ENCODE measurements around the gene ITPA. TPM values are rescaled to one million over a fixed set of nuclear protein-coding genes. Genes with fewer than 3 reads are reported as not detected.

ITPA gene
- total and polyA plus RNA-seq, 2 of the 13 experiments (the other 11 are each of a cell fraction or from before 2014, with no cell fraction given) = 60.1 to 103 TPM

GRCh38 chr20:3237958-3238615, 28.8 kb downstream of the ITPA start (continued):
- TF ChIP-seq HIC2 (CRISPR knock-in tag; IDR thresholded peaks at IDR 0.05; ENCODE audit: low read depth) = no peak
- TF ChIP-seq TP53 (CRISPR knock-in tag; conservative IDR thresholded peaks at IDR 0.05) = no peak
- no peak for TF ChIP-seq ZNF558 (CRISPR knock-in tag; IDR thresholded peaks at IDR 0.05; ENCODE audit: borderline replicate concordance)
- no peak for TF ChIP-seq ZNF609 (CRISPR knock-in tag; IDR thresholded peaks at IDR 0.05; ENCODE audit: borderline replicate concordance)
- TF ChIP-seq CAMTA2 (CRISPR knock-in tag; IDR thresholded peaks at IDR 0.05; ENCODE audit: borderline replicate concordance) = no peak
- TF ChIP-seq TGIF2 (CRISPR knock-in tag; IDR thresholded peaks at IDR 0.05) = no peak
- TF ChIP-seq HMGA1 (CRISPR knock-in tag; conservative IDR thresholded peaks at IDR 0.05) = no peak
- no peak for TF ChIP-seq ZNF3 (CRISPR knock-in tag; IDR thresholded peaks at IDR 0.05)
- no peak for TF ChIP-seq SRSF4 (IDR thresholded peaks at IDR 0.05; ENCODE audit: low read depth, low read length, poor library complexity, severe bottlenecking)
- TF ChIP-seq ATF3 (CRISPR knock-in tag; IDR thresholded peaks at IDR 0.05) = no peak
- 0 out of 2 replicates have a peak, but pooled peaks have one; percentile 16 for TF ChIP-seq PRDM10 (CRISPR knock-in tag; IDR thresholded peaks at IDR 0.05; ENCODE audit: low read depth)
- TF ChIP-seq ARID2 (CRISPR knock-in tag; IDR thresholded peaks at IDR 0.05; ENCODE audit: borderline replicate concordance) = peak; percentile 64; the same call in 1 of the 2 replicates
- no peak for TF ChIP-seq SNAPC5 (CRISPR knock-in tag; IDR thresholded peaks at IDR 0.05; ENCODE audit: borderline replicate concordance)
- no peak for TF ChIP-seq ZFP62 (CRISPR knock-in tag; IDR thresholded peaks at IDR 0.05)
- no peak for TF ChIP-seq POGZ (CRISPR knock-in tag; IDR thresholded peaks at IDR 0.05)
- no peak for TF ChIP-seq ZMAT5 (CRISPR knock-in tag; IDR thresholded peaks at IDR 0.05; ENCODE audit: borderline replicate concordance, low read depth)
- no peak for TF ChIP-seq NFIB (CRISPR knock-in tag; IDR thresholded peaks at IDR 0.05; ENCODE audit: borderline replicate concordance)
- TF ChIP-seq SALL1 (CRISPR knock-in tag; IDR thresholded peaks at IDR 0.05) = no peak

All from HepG2 (cell line).